H1 (cell line): Measurements from ENCODE around the gene ANKEF1. TPM values are rescaled to one million over a fixed set of nuclear protein-coding genes. Genes with fewer than 3 reads are reported as not detected.

ENCODE experiments used
- CTCF ChIA-PET: fragments of 300-600 bp; sonication (Branson Sonifier 250); formaldehyde crosslinking; loops from one replicate; lab custom pipeline; 2021; ENCODE audit not compliant: partially characterized antibody; lab: Charles Lee
- POLR2A ChIA-PET: fragments of 300-600 bp; sonication (Branson Sonifier 250); formaldehyde crosslinking; loops from one replicate; lab custom pipeline; 2021; ENCODE audit warnings: inconsistent platforms; ENCODE audit not compliant: partially characterized antibody; lab: Charles Lee
- DNase-seq, 2 experiments: peaks; one replicate each; pipeline versions ENCODE4 v3.0.0 to v3.0.0-alpha.2; 2010 to 2022; ENCODE audit warnings: low spot score in 2 of 2, low read depth in 1 of 2, mixed read lengths in 1 of 2
- FAIRE-seq: peaks from 2 replicates; lab custom pipeline; 2011; peaks lifted over from hg19 to GRCh38; lab: Jason Lieb, UNC
- H2AFZ ChIP-seq: 2 replicates; pipeline ENCODE4 v1.8.1; 2012; ENCODE audit warnings: low read length, inconsistent platforms
- H2AK5ac ChIP-seq: 2 replicates; pipeline ENCODE4 v1.6.1; 2013; ENCODE audit warnings: low read depth, low read length
- H2BK120ac ChIP-seq: replicated peaks from 2 replicates; pipeline ENCODE3; 2013; ENCODE audit warnings: low read depth, low read length, inconsistent platforms
- H2BK12ac ChIP-seq: 2 replicates; pipeline ENCODE4 v1.6.1; 2013; ENCODE audit warnings: low read depth, low read length
- H2BK15ac ChIP-seq: 2 replicates; pipeline ENCODE4 v1.6.1; 2013; ENCODE audit warnings: low read length
- H2BK20ac ChIP-seq: 2 replicates; pipeline ENCODE4 v1.6.1; 2013; ENCODE audit warnings: low read length
- H2BK5ac ChIP-seq: 2 replicates; pipeline ENCODE4 v1.6.1; 2013; ENCODE audit warnings: low read depth, low read length
- H3K14ac ChIP-seq: 2 replicates; pipeline ENCODE4 v1.6.1; 2013; ENCODE audit warnings: inconsistent platforms; ENCODE audit not compliant: insufficient read length
- H3K18ac ChIP-seq: 2 replicates; pipeline ENCODE4 v1.6.1; 2013; ENCODE audit warnings: low read length; ENCODE audit errors: extremely low read depth
- H3K23ac ChIP-seq: 2 replicates; pipeline ENCODE4 v1.6.1; 2013; ENCODE audit warnings: inconsistent platforms; ENCODE audit not compliant: insufficient read length
- H3K23me2 ChIP-seq: 2 replicates; pipeline ENCODE4 v1.6.1; 2013; ENCODE audit warnings: low read depth, low read length
- H3K27ac ChIP-seq: 2 replicates; pipeline ENCODE4 v1.6.1; 2011; ENCODE audit warnings: low read depth, low read length, inconsistent platforms
- H3K27me3 ChIP-seq, 4 experiments: replicated peaks in 1 of 4; 1 replicate in 1 of 4; 2 replicates in 3 of 4; pipeline versions ENCODE4 v1.6.1 to v1.8.1; 2011 to 2013; ENCODE audit warnings: low read length in 3 of 4, mild to moderate bottlenecking in 3 of 4, inconsistent platforms in 2 of 4, mixed read lengths in 2 of 4, moderate library complexity in 1 of 4; ENCODE audit not compliant: control insufficient read depth in 3 of 4, insufficient read depth in 3 of 4; ENCODE audit errors: extremely low read depth in 1 of 4
- H3K36me3 ChIP-seq, 4 experiments: 2 replicates each; pipeline versions ENCODE4 v1.6.1 to v1.8.1; 2011 to 2013; ENCODE audit warnings: mild to moderate bottlenecking in 4 of 4, low read length in 3 of 4, moderate library complexity in 2 of 4, control low read depth in 1 of 4, inconsistent platforms in 1 of 4; ENCODE audit not compliant: insufficient read depth in 4 of 4, control insufficient read depth in 2 of 4
- H3K4ac ChIP-seq: replicated peaks from 2 replicates; pipeline ENCODE3; 2013; ENCODE audit warnings: low read length, low read depth, mixed read lengths, inconsistent platforms; ENCODE audit not compliant: insufficient read length
- H3K4me1 ChIP-seq, 4 experiments: replicated peaks in 1 of 4; 1 replicate in 1 of 4; 2 replicates in 3 of 4; pipeline versions ENCODE4 v1.6.1 to v1.8.1; 2011 to 2013; ENCODE audit warnings: low read length in 3 of 4, inconsistent platforms in 2 of 4, mixed read lengths in 1 of 4; ENCODE audit not compliant: insufficient read depth in 4 of 4, control insufficient read depth in 3 of 4
- H3K4me2 ChIP-seq, 2 experiments: 2 replicates each; pipeline versions ENCODE4 v1.6.1 to v1.8.1; 2011 to 2013; ENCODE audit warnings: low read depth in 2 of 2, low read length in 2 of 2, control low read depth in 1 of 2, inconsistent platforms in 1 of 2, mild to moderate bottlenecking in 1 of 2; ENCODE audit not compliant: insufficient read depth in 1 of 2
- H3K4me3 ChIP-seq, 4 experiments: fragments of 200-600, 300-600 bp in 1 of 4; sonication (generic), shearing (Covaris generic), sonication (Bioruptor Twin) in 1 of 4; 2 replicates each; pipeline versions ENCODE4 v1.5.1 to v1.8.1; 2011 to 2016; ENCODE audit warnings: low read length in 4 of 4, low read depth in 3 of 4, control low read depth in 2 of 4, inconsistent platforms in 2 of 4, mild to moderate bottlenecking in 2 of 4, mixed read lengths in 1 of 4, moderate library complexity in 1 of 4; ENCODE audit not compliant: insufficient read depth in 2 of 4; ENCODE audit errors: extremely low read depth in 1 of 4
- H3K56ac ChIP-seq: replicated peaks from 2 replicates; pipeline ENCODE3; 2013; ENCODE audit warnings: low read depth, mild to moderate bottlenecking, mixed read lengths, low read length, inconsistent platforms; ENCODE audit not compliant: insufficient read length
- H3K79me1 ChIP-seq: 2 replicates; pipeline ENCODE4 v1.6.1; 2013; ENCODE audit warnings: low read depth, low read length, control low read depth
- H3K79me2 ChIP-seq, 2 experiments: 2 replicates each; pipeline versions ENCODE4 v1.6.1 to v1.8.1; 2012 to 2013; ENCODE audit warnings: low read length in 2 of 2, mild to moderate bottlenecking in 2 of 2, inconsistent platforms in 1 of 2; ENCODE audit not compliant: insufficient read depth in 2 of 2, control insufficient read depth in 1 of 2
- H3K9ac ChIP-seq, 4 experiments: replicated peaks in 1 of 4; 1 replicate in 1 of 4; 2 replicates in 3 of 4; pipeline versions ENCODE4 v1.6.1 to v1.8.1; 2011 to 2013; ENCODE audit warnings: low read depth in 3 of 4, low read length in 3 of 4, control low read depth in 2 of 4, mild to moderate bottlenecking in 2 of 4, moderate library complexity in 2 of 4, inconsistent platforms in 1 of 4; ENCODE audit errors: extremely low read depth in 1 of 4
- H3K9me3 ChIP-seq, 2 experiments: 2 replicates each; pipeline versions ENCODE4 v1.6.1 to v1.8.1; 2012 to 2013; ENCODE audit warnings: mild to moderate bottlenecking in 2 of 2, moderate library complexity in 2 of 2, control low read depth in 1 of 2, inconsistent platforms in 1 of 2, low read depth in 1 of 2, low read length in 1 of 2, mixed read lengths in 1 of 2; ENCODE audit not compliant: insufficient read depth in 2 of 2
- H4K20me1 ChIP-seq, 2 experiments: replicated peaks in 1 of 2; 2 replicates each; pipeline versions ENCODE3 to v1.8.1; 2011 to 2013; ENCODE audit warnings: inconsistent platforms in 2 of 2, low read length in 2 of 2, mild to moderate bottlenecking in 1 of 2; ENCODE audit not compliant: insufficient read depth in 2 of 2, control insufficient read depth in 1 of 2
- H4K5ac ChIP-seq: 2 replicates; pipeline ENCODE4 v1.6.1; 2013; ENCODE audit warnings: low read length, low read depth, mixed read lengths, inconsistent platforms; ENCODE audit not compliant: insufficient read length
- H4K8ac ChIP-seq: 2 replicates; pipeline ENCODE4 v1.8.0; 2013; ENCODE audit warnings: mild to moderate bottlenecking, moderate library complexity, low read length, inconsistent platforms; ENCODE audit not compliant: insufficient read depth; ENCODE audit errors: extremely low read depth
- H4K91ac ChIP-seq: replicated peaks from 2 replicates; pipeline ENCODE3; 2013; ENCODE audit warnings: low read length, mixed read lengths, inconsistent platforms; ENCODE audit not compliant: insufficient read length
- TEAD4 ChIP-seq: IDR thresholded peaks from 2 replicates; pipeline ENCODE4 v1.6.1; 2012; ENCODE audit warnings: low read depth, low read length, inconsistent platforms, mixed read lengths
- WGBS, 2 experiments: shearing (Covaris generic) in 1 of 2; methylation state at CpG; one replicate each; pipeline versions ENCODE4 v1.1.6 to v1.1.7; 2013 to 2015; ENCODE audit warnings: low lambda C conversion rate in 2 of 2, mixed read lengths in 2 of 2, inconsistent platforms in 1 of 2, low coverage in 1 of 2, missing lambda C conversion rate in 1 of 2; ENCODE audit not compliant: insufficient replicate concordance in 2 of 2, insufficient coverage in 1 of 2, insufficient read length in 1 of 2; ENCODE audit errors: extremely low coverage in 1 of 2, missing lambda C conversion rate in 1 of 2; 5-methylcytosine and 5-hydroxymethylcytosine counted together
- polyA plus RNA-seq, 7 experiments: library from polyadenylated mRNA; depleted of rRNA in 3 of 7; stranded (reverse) in 5 of 7; unstranded in 2 of 7; fragments of >200 nt in 5 of 7; fragments of 200-250 nt in 2 of 7; gene quantifications; 1 replicate in 5 of 7; 2 replicates in 1 of 7; 4 replicates in 1 of 7; pipeline versions ENCODE4 v1.2.1 to v1.2.3, GENCODE V29; 2011 to 2013; ENCODE audit warnings: missing spikeins in 2 of 7, mixed read lengths in 2 of 7
- total RNA-seq: library from RNA; stranded (reverse); fragmentation: NEBNext Ultra II Directional; extraction: Animal tissue kit (Norgen Biotek cat#: 25700); gene quantifications from 2 replicates; pipeline ENCODE4 v1.2.1, GENCODE V29; 2021

Gene ANKEF1
- total and polyA plus RNA-seq, 2 of the 8 experiments (the other 6 are each of a cell fraction or from before 2014, with no cell fraction given): 2.8 to 10.0 TPM

GRCh38 chr20:10007158-10007557, 27.6 kb upstream of the ANKEF1 start:
- CTCF ChIA-PET: no interaction called here
- no peak for TF ChIP-seq TEAD4

More at GRCh38 chr20:10007158-10007557, 27.6 kb upstream of the ANKEF1 start:
- Histone ChIP-seq H3K36me3 (no peaks in the 10 kb centered on the region), H3K18ac (no peak overlapping the region), H2BK12ac (no peak overlapping the region), H3K79me2 (no peaks in the 10 kb centered on the region), H4K91ac (no peak overlapping the region), H2AFZ (no peak overlapping the region), H3K4me2 (no peak overlapping the region), H3K27ac (no peak overlapping the region), H4K8ac (no peak overlapping the region), H4K20me1 (no peaks in the 10 kb centered on the region), H2BK20ac (no peak overlapping the region), H3K4me1 (peaks cover 0 to 6% (median 1%) of the 10 kb centered on the region in 4 experiments; a peak in 3 of 7 replicates), H2BK120ac (no peak overlapping the region), H3K4ac (no peak overlapping the region), H3K9me3 (no peaks in the 10 kb centered on the region), H4K5ac (no peak overlapping the region), H3K14ac (no peak overlapping the region), H2BK15ac (no peak overlapping the region), H3K23me2 (no peaks in the 10 kb centered on the region), H2AK5ac (no peak overlapping the region), H3K9ac (no peak overlapping the region), H3K23ac (no peak overlapping the region), H2BK5ac (no peak overlapping the region), H3K27me3 (no peaks in the 10 kb centered on the region), H3K4me3 (no peak overlapping the region), H3K56ac (no peak overlapping the region), H3K79me1 (no peaks in the 10 kb centered on the region)
- FAIRE-seq: no peak
- POLR2A ChIA-PET: no interaction called here
- WGBS, 2 experiments: 66% methylated on average over 2 of the region's 2 CpGs; no CpG with 5 or more reads in 1 of the 2 experiments
- no peak for DNase-seq
